HG03469 (cell line): Measurements from ENCODE around the gene MRPS17.
"Not testable (repeated sequence)": the region's sequence is repeated elsewhere in the genome, so short reads cannot be mapped to it uniquely, and the experiment has no call there.

Experiments
- ATAC-seq: cut with Tn5 transposase; IDR thresholded peaks from one replicate; pipeline ENCODE4 v1.9.1; 2021; ENCODE audit warnings: mild to moderate bottlenecking, moderate library complexity, moderate number of reproducible peaks; ENCODE audit not compliant: unreplicated experiment

The MRPS17 gene

DNA sequence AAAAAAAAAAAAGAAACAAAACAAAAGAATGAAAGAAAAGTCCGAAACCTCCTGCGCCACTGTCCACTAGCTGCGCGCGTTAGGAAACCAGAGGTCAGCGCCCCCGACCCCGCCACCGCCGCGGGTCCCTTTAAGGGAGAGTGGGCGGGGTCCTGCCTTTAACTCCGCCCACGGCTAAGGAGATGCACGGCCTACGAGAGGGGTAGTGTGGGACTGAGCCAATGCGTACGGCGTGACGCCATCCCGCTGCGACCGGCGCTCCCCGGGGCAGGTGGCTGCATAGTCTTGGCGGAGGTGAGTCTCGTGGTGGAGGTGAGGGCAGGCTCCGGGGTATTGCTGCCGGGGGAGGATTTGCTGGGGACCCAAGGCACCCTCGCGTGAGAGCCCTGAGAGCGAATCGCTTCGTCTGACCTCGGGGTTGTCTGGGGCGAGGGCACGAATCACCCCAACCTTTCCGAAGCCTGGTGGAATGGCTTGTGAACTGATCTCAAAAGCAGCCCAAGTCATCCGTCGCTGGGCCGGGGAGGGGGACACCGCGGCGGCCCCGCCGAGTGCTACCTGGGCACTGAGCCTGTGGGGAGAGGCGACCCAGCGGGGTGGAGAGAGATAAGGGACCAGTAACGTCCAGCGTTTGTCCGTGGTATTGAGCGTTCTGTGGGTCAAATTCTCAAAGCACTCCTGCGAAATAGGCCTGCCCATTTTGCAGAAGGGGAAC is at the start of gene MRPS17:
Gene MRPS17, plus strand, starts transcription at position 241 of the 715 bp plus-strand sequence. CDS start 1,319 bp downstream, outside the sequence.
- peak; percentile 99 for ATAC-seq

DNA sequence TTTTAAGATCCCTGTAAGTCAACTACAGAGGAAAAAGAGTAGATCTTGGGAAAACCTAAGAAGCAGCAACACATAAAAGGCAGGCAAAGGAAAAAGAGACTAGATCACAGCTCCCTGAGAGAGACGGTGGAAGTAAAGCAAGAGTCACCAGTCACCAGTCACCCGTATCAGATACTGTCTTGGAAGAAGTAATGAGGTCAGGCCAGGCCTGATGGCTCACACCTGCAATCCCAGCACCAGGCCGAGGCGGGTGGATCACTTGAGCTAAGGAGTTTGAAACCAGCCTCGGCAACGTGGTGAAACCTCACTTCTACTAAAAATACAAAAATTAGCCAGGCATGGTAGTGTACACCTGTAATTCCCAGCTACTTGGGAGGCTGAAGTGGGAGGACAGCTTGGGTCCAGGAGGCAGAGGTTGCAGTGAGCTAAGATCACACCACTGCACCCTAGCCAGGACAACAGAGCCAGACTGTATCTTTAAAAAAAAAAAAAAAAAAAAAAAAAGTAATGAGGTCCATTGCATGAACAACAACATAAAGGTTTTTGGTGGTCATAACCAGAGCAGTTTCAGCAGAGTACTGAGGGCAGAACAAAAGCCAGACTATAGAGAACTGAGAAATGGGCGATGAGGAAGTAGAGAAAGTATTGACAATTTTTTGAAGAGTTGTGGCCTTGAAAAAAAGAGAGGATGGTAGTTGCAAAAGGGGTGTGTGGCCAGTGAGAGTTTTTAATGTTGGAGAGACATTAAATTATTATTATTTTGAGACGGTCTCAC is 47.5 kb upstream of the MRPS17 start:
- peak; percentile 97 for ATAC-seq

DNA sequence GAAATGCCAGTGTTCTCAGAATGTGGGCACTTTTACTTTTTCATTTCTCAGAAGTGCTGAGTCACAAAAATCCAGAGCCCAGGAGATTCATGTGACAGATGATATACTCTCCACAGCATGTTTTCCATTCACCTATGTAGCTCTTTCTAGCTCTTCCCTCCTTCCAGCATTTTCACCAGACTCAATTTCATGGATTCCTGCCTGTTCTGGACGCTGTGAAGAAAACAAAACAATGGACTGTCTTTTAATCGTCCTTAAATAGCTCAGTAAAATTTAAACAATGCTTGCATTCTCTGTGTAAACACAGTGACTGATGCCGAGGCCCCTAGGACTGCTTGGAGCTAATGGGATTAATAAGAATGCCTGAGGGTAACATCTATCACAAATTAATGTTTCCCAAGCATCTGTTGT is 38.9 kb upstream of the MRPS17 start:
- ATAC-seq = no peak

DNA sequence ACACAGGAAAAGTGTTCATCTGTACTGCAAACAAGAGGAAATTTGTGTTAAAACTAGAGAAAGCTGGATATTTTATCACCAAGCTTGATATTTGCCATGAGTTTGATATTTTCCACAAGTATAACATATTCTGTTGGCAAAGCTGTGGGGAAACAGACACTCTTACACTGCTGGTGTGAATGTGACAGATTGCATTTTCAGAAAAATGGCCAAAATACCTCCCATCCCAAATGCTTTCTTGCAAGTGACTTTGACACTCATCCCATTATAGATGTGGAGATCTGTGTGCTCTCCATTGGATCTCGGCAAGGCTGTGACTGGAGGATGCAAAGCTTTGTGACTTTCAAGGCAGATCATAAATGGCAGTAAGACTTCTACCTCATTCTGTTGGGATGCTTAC is 33.9 kb upstream of the MRPS17 start:
- ATAC-seq = no peak

DNA sequence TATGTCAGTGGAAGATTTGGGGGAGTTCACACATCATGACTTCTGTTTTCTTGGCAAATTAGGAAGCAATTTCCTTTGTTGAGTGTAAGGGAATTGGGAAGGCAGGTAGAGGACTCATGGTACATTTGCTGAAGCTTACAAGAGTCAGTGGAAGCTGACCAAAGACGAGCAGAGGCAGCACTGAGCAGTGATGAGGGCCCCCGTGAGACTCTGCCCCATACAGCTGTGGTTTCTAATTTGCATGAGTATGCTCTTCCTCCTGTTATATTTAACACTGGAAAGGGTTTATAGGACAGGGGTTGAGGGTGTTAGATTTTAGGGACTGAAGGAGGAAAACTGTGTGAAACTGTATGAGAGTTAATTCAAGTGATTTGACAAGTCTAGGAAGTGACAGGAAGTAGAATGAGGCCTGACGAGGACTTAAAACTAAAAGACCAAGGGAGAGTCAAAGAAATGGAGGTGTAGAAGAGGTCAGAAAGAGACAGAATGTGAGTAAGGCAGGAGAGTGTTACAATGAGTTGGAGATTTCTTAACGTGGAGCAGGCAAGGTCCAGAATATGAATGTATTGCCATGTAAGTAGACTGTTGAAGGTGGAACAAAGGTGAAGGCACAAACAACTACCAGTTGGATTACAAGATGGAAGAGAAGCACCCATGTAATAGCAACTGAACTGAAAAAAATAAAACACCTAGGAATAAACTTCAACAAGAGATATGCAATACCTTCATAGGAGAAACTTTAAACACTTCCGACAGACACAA is 23.5 kb upstream of the MRPS17 start:
- ATAC-seq = no peak

DNA sequence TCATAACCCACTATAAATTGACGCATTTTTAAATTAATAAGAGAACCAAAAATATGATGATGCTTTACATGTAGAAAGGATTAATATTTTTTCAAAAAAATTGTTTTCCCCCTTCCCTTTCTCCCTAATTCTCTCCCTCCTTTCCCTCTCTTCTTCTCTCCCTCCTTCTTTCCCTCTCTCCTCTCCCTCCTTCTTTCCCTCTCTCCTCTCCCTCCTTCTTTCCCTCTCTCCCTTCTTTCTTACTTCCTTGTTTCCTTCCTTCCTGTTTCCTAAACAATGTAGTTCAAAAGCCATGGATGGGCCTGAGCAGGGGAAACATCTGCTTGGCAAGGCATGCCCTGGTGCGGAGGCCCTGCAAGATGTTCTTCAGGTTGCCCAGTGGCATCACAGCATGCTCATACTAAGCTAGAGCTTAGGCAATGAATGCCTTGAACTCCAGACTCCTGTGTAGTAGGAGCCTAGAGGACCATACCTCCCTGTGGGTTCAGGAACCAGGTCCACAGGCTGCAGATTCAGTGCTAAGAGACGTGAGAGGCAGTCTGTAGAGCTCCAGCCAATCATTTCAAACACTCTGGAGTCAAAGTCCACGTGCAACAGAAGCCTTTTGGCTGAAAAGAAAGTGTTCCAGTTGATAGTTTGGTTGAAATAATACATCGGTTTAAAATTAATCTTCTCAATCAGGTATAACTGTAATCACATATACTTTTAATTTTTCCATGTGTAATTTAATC is 20.1 kb upstream of the MRPS17 start:
- ATAC-seq = no peak

DNA sequence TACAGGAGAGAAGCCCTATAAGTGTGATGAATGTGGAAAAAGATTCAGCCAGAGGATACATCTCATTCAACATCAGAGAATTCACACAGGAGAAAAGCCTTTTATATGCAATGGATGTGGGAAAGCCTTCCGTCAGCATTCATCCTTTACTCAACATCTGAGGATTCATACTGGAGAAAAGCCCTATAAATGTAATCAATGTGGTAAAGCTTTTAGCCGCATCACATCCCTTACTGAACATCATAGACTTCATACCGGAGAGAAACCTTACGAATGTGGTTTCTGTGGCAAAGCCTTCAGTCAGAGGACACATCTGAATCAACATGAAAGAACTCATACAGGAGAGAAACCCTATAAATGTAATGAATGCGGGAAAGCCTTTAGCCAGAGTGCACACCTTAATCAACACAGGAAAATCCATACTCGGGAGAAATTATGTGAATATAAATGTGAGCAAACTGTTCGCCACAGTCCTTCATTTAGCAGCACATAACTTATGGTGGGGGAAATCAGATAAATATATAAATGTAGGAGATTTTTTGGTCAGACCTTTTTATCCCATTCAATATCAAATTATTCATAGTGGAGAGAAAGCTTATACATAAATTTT is 12.1 kb upstream of the MRPS17 start:
- no peak for ATAC-seq

DNA sequence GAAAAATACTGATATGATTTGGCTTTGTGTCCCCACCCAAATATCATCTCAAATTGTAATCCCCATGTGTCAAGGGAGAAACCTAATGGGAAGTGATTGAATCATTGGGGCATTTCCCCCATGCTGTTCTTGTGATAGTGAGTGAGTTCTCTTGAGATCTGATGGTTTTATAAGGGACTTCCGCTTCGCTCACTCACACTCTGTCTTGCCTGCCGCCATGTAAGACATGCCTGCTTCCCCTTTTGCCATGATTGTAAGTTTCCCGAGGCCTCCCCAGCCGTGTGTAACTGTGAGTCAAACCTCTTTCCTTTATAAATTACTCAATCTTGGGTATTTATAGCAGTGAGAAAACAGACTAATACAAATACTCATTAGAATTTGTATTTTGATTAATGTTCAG is 5.1 kb upstream of the MRPS17 start:
- no peak for ATAC-seq

DNA sequence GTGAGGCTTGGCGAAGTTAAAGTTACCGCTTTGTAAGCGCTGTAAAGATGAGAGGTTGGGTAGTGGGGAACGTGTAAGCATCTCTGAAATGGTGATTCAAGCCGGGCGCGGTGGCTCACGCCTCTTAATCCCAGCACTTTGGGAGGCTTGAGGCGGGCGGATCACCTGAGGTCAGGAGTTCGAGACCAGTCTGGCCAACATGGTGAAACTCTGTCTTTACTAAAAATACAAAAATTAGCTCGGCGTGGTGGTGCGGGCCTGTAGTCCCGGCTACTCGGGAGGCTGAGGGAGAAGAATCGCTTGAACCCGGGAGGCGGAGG is 635 bp downstream of the MRPS17 start:
- not testable (repeated sequence) for ATAC-seq

DNA sequence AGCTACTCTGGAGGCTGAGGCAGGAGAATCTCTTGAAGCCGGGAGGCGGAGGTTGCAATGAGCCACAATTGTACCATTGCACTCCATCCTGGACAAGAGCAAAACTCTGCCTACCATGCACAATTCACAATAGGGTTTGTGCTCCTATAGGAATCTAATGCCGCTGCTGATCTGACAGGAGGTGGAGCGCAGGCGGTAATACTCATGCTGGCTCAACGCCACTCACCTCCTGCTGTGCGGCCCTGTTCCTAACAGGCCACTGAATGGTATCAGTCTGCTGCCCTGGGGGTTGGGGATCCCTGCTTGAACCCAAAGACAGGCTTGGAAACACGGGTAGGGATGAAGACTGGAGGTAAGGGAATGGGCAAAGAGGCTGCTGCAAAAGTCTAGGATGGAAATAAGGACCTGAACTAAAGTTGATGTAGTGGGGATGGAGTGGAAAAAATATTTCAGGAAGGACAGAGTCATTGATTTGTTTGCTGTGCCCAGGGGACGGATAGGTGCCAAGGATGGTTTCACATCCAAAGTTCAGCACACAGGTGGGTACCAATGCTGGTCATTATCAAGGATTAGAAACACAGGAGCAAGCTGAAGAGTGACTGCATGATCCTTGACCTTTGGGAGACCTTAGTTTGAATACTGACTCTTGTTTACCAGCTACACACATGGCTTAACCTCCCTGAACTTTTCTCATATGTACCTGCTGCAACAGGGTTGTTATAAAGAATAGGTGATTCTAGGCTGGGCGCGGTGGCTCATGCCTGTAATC is 2.2 kb downstream of the MRPS17 start:
- no peak for ATAC-seq

DNA sequence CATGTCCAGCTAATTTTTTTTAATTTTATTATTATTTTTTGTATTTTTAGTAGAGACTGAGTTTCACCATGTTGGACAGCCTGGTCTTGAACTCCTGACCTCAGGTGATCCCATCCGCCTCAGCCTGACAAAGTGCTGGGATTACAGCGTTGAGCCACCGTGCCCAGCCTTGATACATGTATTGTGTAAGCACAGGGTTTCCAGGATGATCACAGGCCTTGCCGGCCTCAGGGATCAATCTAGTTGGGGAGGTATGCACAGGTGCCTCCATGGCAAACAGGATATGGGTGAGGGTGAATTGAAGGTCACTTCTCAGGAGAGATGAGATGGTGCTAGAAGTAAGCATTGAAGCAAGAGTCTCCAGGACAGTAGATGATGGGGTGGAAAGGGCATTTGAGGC is 5.5 kb downstream of the MRPS17 start:
- no peak for ATAC-seq

DNA sequence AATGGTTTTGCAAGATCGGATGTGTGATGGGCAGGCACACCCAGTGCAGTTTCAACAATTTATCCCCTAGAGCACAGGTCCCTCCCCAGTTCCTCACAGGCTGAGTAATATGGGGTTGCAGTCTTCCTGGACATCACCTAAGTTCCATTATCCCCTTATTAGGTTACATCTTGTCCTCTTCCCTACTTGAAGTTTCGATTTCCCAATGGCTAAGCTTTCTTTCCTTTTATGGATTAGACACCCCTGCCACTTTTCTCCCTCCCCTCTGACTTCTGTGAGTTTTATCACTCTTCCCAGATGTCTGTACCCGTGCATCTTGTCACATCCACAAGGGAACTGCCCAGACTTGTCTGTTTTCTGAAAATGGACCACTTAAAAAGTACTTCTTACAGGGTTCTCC is 10.3 kb downstream of the MRPS17 start:
- no peak for ATAC-seq

DNA sequence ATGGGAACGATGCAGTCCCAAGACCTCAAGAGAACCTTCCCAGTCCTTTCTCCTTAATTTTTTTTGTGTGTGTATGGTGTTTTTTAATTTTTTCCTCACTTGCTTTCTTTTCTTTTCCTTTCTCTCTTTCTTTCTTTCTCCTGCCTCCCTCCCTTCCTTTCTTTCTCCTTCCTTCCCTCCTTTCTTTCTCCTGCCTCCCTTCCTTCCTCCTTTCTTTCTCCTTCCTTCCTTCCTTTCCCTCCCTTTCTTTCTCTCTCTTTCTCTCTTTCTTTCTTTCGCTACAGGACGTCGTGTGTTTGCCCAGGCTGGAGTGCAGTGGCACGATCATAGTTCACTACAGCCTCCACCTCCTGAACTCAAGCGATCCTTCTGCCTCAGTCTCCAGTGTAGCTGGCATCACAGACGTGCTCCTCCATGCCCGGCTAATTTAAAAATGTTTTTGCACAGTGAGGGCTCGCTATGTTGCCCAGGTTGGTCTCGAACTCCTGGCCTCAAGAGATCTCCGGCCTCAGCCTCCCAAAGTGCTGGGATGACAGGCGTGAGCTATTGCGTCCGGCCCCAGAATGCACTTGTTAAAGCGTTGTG is 12.0 kb downstream of the MRPS17 start:
- ATAC-seq = no peak

DNA sequence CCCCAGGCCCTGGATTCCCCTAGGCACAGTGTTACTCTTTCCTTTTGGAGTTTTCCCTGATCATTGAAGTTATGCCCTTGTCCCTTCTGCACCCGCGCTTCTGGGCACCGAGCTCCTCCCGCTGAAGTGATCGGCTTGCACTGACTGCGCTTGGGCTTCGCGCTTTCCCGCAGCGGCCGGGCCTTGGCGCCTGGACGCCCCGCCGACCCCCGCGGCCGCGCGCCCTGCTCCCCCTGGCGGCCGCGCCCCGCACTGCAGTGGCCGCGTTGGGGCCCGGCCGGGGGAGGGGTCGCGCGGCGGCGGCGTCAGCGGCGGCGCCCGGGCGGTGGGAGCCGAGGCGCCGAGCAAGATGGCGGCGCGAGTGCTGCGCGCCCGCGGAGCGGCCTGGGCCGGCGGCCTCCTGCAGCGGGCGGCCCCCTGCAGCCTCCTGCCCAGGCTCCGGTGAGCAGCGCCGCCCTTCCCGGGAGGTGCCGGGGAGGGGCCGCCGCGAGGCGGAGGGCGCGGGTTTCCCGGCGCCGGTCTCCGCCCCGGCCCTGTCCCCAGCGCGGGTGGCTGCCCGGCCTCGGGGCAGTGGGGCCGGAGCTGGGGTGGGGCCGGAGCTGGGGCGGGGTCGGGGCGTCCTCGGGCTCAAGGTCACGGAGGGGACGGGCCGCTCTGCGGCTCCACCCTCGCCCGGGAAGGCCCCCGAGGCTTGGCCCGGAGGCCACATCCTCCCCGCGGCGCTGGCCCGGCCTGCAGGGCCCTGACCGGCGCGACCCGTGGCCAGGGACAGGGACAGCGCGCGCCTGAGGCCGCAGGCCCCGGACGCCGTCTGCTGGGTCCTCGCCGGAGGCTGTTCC is 12.8 kb downstream of the MRPS17 start, which contains the start of gene NIPSNAP2:
Gene NIPSNAP2, plus strand, starts transcription at position 325 of the 839 bp plus-strand sequence. Its CDS starts 25 bp downstream, at position 350.
- peak; percentile 78 for ATAC-seq

DNA sequence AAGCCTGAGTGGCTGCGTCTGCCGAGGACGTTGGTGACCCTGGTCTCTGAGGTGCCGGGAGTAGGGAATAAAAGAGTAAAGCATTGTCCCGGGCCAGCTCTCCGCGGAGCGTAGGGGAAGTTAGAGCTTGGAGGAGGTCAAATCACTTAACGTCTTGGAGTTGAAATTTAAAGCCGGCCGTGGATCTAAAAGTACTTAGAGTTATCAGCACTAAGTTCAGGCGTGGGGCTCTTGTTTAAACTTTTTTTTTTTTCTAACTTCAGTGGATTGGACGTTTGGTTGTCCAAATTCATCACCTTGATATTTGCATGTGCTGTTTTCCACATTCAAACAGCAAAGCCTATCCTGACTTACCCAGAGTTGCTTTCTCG is 13.4 kb downstream of the MRPS17 start:
- ATAC-seq = no peak

DNA sequence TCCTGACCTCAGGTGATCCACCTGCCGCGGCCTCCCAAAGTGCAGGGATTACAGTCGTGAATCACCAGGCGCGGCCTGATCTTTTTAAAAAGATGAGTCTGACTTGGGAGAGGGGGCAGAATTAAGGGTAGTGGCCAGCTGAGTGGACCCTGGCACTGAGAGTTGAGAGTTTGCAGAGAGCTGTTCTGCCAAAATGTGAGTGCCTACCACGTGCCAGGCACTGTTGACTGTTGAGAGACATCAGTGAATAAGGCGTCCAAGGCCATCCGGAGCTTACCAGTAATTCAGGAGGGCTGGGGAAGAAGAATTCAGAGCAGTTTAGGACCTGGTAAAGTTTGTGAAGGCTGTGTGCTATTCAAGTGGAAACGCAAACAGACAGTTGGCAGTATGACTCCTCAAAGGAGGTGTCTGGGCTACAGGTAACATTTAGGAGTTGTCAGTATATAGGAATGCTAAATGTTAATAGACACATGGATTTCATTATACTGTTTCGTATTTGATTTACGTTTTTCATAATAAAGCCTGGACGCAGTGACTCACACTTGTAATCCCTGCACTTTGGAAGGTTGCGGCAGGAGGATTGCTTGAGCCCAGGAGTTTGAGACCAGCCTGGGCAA is 14.2 kb downstream of the MRPS17 start:
- ATAC-seq = no peak

DNA sequence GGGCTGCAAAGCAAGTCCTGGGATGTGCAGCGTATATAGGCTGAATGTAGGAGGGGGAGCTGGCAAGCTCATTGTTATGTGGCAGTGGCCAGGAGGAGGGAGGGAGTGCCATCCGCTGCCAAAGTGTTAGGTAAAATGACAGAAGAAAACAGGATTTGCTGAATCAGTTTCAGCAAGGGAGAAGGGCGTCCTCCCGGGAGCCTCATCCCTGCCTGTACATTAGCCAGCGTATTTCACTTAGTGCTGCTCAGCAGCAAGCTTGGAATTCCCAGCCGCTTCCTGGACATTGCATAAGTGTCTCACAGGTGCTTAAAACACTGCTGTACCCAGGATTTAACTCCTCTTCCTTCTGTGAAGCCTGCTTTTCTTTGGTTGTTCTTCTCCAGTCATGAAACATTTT is 15.2 kb downstream of the MRPS17 start:
- no peak for ATAC-seq

DNA sequence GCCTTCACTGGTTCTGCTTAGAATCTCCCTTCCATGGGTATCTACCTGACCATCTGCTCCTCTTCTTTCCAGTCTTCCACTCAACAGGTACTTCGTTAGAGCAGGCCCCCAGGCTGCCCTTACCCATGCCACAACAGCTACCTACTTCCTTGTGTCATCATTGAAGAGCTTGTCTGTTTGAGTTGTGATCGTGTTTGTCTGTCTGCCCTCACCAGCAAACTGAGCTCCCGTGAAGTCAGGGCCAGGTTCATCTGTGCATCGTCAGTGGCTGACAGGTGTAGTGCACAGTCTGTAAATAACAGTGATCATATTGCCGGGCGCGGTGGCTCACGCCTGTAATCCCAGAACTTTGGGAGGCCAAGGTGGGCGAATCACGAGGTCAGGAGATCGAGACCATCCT is 17.7 kb downstream of the MRPS17 start:
- ATAC-seq = no peak
